TTC549 (cell line): Measurements from ENCODE around the gene COX7C.
A peak's percentile ranks its signal among the peaks of the same experiment; 100 is the strongest.
"Not testable (repeated sequence)": the region's sequence is repeated elsewhere in the genome, so short reads cannot be mapped to it uniquely, and the experiment has no call there.

Experiments
- FAIRE-seq: peaks from 2 replicates; lab custom pipeline; 2012; peaks lifted over from hg19 to GRCh38; lab: Jason Lieb, UNC

Gene COX7C

GRCh38 chr5:86617756-86618576 is at the start of gene COX7C:
Gene COX7C (plus strand): TSS chr5:86617941. CDS start chr5:86618056, 115 bp downstream.
- FAIRE-seq: peak; percentile 85

GRCh38 chr5:86569522-86570426 is 48.0 kb upstream of the COX7C start:
- not testable (repeated sequence) for FAIRE-seq

GRCh38 chr5:86570427-86571083 is 47.2 kb upstream of the COX7C start:
- FAIRE-seq: no peak

- FAIRE-seq: not testable (repeated sequence)
These were observed 46.6 kb upstream of the COX7C start for GRCh38 chr5:86571109-86571508.

- no peak for FAIRE-seq
These were observed 44.8 kb upstream of the COX7C start for GRCh38 chr5:86572825-86573517.

GRCh38 chr5:86579502-86579901 is 38.2 kb upstream of the COX7C start:
- FAIRE-seq: no peak

GRCh38 chr5:86596476-86596875 is 21.3 kb upstream of the COX7C start:
- no peak for FAIRE-seq

GRCh38 chr5:86605881-86606280 is 11.9 kb upstream of the COX7C start:
- FAIRE-seq: no peak

- FAIRE-seq: no peak
These were observed 4.3 kb upstream of the COX7C start for GRCh38 chr5:86613455-86613854.

- FAIRE-seq: no peak
These were observed 409 bp upstream of the COX7C start for GRCh38 chr5:86617309-86617755.

- no peak for FAIRE-seq
These were observed 6.2 kb downstream of the COX7C start for GRCh38 chr5:86623785-86624483.

GRCh38 chr5:86625148-86625547 is 7.4 kb downstream of the COX7C start:
- FAIRE-seq: no peak

GRCh38 chr5:86626149-86626548 is 8.4 kb downstream of the COX7C start:
- FAIRE-seq: no peak

GRCh38 chr5:86631165-86631564 is 13.4 kb downstream of the COX7C start:
- FAIRE-seq: no peak

- no peak for FAIRE-seq
These were observed 23.3 kb downstream of the COX7C start for GRCh38 chr5:86640998-86641397.

- FAIRE-seq: no peak
These were observed 27.1 kb downstream of the COX7C start for GRCh38 chr5:86644843-86645242.

- no peak for FAIRE-seq
These were observed 28.1 kb downstream of the COX7C start for GRCh38 chr5:86645885-86646284.

- FAIRE-seq: no peak
These were observed 28.9 kb downstream of the COX7C start for GRCh38 chr5:86646671-86647070.

- no peak for FAIRE-seq
These were observed 32.2 kb downstream of the COX7C start for GRCh38 chr5:86649832-86650505.

- not testable (repeated sequence) for FAIRE-seq
These were observed 43.0 kb downstream of the COX7C start for GRCh38 chr5:86660771-86661170.

GRCh38 chr5:86664173-86664572 is 46.4 kb downstream of the COX7C start:
- FAIRE-seq: no peak
